ENCODE results near the gene FYN.

- TF ChIP-seq ATF3 (IDR thresholded peaks at IDR 0.05), result no peak
- TF ChIP-seq, protein P1, sequence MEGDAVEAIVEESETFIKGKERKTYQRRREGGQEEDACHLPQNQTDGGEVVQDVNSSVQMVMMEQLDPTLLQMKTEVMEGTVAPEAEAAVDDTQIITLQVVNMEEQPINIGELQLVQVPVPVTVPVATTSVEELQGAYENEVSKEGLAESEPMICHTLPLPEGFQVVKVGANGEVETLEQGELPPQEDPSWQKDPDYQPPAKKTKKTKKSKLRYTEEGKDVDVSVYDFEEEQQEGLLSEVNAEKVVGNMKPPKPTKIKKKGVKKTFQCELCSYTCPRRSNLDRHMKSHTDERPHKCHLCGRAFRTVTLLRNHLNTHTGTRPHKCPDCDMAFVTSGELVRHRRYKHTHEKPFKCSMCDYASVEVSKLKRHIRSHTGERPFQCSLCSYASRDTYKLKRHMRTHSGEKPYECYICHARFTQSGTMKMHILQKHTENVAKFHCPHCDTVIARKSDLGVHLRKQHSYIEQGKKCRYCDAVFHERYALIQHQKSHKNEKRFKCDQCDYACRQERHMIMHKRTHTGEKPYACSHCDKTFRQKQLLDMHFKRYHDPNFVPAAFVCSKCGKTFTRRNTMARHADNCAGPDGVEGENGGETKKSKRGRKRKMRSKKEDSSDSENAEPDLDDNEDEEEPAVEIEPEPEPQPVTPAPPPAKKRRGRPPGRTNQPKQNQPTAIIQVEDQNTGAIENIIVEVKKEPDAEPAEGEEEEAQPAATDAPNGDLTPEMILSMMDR (IDR thresholded peaks at IDR 0.05; ENCODE audit: low read depth, low read length, missing input control), result no peak
- TF ChIP-seq, protein P2, sequence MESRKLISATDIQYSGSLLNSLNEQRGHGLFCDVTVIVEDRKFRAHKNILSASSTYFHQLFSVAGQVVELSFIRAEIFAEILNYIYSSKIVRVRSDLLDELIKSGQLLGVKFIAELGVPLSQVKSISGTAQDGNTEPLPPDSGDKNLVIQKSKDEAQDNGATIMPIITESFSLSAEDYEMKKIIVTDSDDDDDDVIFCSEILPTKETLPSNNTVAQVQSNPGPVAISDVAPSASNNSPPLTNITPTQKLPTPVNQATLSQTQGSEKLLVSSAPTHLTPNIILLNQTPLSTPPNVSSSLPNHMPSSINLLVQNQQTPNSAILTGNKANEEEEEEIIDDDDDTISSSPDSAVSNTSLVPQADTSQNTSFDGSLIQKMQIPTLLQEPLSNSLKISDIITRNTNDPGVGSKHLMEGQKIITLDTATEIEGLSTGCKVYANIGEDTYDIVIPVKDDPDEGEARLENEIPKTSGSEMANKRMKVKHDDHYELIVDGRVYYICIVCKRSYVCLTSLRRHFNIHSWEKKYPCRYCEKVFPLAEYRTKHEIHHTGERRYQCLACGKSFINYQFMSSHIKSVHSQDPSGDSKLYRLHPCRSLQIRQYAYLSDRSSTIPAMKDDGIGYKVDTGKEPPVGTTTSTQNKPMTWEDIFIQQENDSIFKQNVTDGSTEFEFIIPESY (IDR thresholded peaks at IDR 0.05), result no peak
- no peak for TF ChIP-seq RAD21 (IDR thresholded peaks at IDR 0.05)
- no peak for TF ChIP-seq NR2F2 (IDR thresholded peaks at IDR 0.05)
- no peak for TF ChIP-seq EGR1 (IDR thresholded peaks at IDR 0.05; ENCODE audit: low read depth in 2 of 2)
- TF ChIP-seq, protein P3, sequence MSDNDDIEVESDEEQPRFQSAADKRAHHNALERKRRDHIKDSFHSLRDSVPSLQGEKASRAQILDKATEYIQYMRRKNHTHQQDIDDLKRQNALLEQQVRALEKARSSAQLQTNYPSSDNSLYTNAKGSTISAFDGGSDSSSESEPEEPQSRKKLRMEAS (IDR thresholded peaks at IDR 0.05), result no peak
- TF ChIP-seq, protein P4, sequence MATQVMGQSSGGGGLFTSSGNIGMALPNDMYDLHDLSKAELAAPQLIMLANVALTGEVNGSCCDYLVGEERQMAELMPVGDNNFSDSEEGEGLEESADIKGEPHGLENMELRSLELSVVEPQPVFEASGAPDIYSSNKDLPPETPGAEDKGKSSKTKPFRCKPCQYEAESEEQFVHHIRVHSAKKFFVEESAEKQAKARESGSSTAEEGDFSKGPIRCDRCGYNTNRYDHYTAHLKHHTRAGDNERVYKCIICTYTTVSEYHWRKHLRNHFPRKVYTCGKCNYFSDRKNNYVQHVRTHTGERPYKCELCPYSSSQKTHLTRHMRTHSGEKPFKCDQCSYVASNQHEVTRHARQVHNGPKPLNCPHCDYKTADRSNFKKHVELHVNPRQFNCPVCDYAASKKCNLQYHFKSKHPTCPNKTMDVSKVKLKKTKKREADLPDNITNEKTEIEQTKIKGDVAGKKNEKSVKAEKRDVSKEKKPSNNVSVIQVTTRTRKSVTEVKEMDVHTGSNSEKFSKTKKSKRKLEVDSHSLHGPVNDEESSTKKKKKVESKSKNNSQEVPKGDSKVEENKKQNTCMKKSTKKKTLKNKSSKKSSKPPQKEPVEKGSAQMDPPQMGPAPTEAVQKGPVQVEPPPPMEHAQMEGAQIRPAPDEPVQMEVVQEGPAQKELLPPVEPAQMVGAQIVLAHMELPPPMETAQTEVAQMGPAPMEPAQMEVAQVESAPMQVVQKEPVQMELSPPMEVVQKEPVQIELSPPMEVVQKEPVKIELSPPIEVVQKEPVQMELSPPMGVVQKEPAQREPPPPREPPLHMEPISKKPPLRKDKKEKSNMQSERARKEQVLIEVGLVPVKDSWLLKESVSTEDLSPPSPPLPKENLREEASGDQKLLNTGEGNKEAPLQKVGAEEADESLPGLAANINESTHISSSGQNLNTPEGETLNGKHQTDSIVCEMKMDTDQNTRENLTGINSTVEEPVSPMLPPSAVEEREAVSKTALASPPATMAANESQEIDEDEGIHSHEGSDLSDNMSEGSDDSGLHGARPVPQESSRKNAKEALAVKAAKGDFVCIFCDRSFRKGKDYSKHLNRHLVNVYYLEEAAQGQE (IDR thresholded peaks at IDR 0.05), result no peak
Observed at GRCh38 chr6:111750153-111750552, 123.1 kb downstream of the FYN start.
